SJCRH30 (cell line): ENCODE data around the gene FAM120C. TPM values are rescaled to one million over a fixed set of nuclear protein-coding genes. Genes with fewer than 3 reads are reported as not detected.

Experiments
- DNase-seq, 2 experiments: peaks; one replicate each; pipeline ENCODE4 v3.0.0-alpha.2; 2015 to 2020
- H3K27ac ChIP-seq: fragments of 250-450 bp; sonication (Bioruptor Pico); 2 replicates; pipeline ENCODE4 v1.5.1; 2020; ENCODE audit warnings: mild to moderate bottlenecking, moderate library complexity
- H3K27me3 ChIP-seq: fragments of 250-450 bp; sonication (Bioruptor Pico); 2 replicates; pipeline ENCODE4 v1.5.1; 2020; ENCODE audit warnings: mild to moderate bottlenecking, moderate library complexity
- H3K36me3 ChIP-seq: fragments of 250-450 bp; sonication (Bioruptor Pico); 2 replicates; pipeline ENCODE4 v1.5.1; 2020; ENCODE audit warnings: mild to moderate bottlenecking, moderate library complexity
- H3K4me1 ChIP-seq: fragments of 250-450 bp; sonication (Bioruptor Pico); 2 replicates; pipeline ENCODE4 v1.5.1; 2020; ENCODE audit warnings: mild to moderate bottlenecking, moderate library complexity
- H3K4me3 ChIP-seq: fragments of 250-450 bp; sonication (Bioruptor Pico); 2 replicates; pipeline ENCODE4 v1.5.1; 2020; ENCODE audit warnings: mild to moderate bottlenecking, moderate library complexity
- H3K9me3 ChIP-seq: fragments of 250-450 bp; sonication (Bioruptor Pico); replicated peaks from 2 replicates; pipeline ENCODE4 v1.5.1; 2020; ENCODE audit warnings: mild to moderate bottlenecking, moderate library complexity
- total RNA-seq: library from RNA; depleted of rRNA; stranded (reverse); fragments of >200 nt; shearing (Covaris generic); gene quantifications from 2 replicates; pipeline ENCODE4 v1.2.3, GENCODE V29; 2014

Gene FAM120C
- total RNA-seq, 1 experiment from 2014 or later: 4.2 TPM

DNA sequence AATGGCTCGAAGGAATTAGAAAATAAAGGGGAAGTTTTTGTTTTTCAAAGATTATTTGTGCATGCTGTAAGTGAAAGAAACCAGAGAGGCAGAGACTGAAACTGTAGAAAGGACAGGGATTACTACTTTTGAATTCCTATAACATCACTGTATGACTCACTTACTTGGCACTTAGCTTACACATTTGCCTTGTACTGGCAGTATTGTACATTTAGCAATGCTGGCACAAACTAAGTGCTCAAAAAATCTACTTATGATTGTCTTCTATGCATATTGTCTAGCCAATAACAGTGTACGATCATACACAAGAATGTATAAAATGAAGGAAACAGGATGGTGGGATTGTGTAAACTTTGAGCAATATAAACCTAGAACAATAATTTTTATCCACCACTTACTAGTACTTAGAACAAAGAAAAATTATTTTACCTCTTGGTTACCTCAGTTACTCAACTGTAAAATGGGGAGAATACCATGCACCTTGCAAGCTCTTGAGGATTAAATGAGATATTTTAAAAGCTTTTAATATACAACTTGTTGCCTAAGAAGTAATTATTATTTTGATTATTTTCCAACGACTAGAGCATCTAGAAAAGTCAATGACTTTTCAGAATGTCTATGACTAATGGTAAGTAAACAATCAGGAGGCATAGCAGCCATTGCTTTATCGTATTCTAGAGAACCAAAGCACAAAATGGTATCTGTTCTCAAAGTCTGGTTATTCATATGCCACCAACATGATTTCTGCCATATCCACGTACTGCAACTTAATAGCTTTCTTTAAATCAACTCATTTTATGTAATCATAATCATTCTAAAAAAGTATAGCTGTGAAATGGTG, 4.7 kb downstream of the FAM120C start:
- Histone ChIP-seq H3K36me3 (no peaks in the 10 kb centered on the region), H3K4me3 (no peak overlapping the region), H3K9me3 (no peaks in the 10 kb centered on the region), H3K4me1 (no peaks in the 10 kb centered on the region), H3K27ac (no peak overlapping the region), H3K27me3 (no peaks in the 10 kb centered on the region)
- peak in 1 of 2 experiments; percentile 11 for DNase-seq

DNA sequence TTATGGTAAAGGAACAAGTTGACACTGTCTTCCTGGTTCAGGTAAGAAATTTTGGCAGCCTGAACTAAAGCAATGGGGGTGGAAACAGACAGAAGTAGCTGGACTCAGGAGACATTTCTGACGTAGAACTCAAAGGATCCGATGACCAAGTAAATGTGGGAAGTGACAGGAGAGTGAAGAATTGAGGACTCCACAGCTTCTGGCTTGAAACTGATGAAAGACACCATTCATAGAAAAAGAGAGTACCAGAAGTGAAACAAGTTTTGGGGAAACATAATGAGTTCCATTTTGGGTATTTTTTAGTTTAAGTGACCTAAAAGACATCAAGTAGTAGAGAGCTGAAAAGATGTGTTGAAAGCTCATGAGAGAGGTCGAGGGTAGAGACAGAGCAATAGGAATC, 5.7 kb downstream of the FAM120C start:
- no peak overlapping the region for H3K27ac ChIP-seq
- DNase-seq: no peak

DNA sequence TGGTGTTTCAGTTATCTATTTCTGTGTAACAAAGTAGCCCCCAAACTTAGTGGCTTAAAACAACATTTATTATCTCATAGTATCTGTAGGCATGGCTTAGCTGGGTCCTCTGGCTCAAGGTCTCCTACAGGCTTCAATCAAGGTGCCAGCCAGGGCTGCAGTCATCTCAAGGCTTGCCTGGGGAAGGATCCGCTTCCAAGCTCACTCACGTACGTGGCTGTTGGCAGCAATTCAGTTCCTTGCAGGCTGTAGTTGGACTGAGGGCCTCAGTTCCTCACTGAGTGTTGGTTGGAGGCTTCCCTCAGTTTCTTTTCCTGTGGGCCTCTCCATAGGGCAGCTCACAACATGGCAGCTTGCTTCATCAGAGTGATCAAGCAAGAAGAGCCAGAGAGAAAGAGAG, 9.3 kb downstream of the FAM120C start:
- Histone ChIP-seq H3K4me1 (no peaks in the 10 kb centered on the region), H3K27me3 (no peaks in the 10 kb centered on the region), H3K27ac (no peak overlapping the region), H3K36me3 (no peaks in the 10 kb centered on the region), H3K4me3 (no peak overlapping the region), H3K9me3 (no peaks in the 10 kb centered on the region)
- DNase-seq: no peak

More for the DNA sequence above, 5.7 kb downstream of the FAM120C start:
- H3K27me3 ChIP-seq: no peaks in the 10 kb centered on the region
- H3K9me3 ChIP-seq: no peaks in the 10 kb centered on the region
- no peaks in the 10 kb centered on the region for H3K36me3 ChIP-seq
- no peak overlapping the region for H3K4me3 ChIP-seq
- H3K4me1 ChIP-seq: no peaks in the 10 kb centered on the region

DNA sequence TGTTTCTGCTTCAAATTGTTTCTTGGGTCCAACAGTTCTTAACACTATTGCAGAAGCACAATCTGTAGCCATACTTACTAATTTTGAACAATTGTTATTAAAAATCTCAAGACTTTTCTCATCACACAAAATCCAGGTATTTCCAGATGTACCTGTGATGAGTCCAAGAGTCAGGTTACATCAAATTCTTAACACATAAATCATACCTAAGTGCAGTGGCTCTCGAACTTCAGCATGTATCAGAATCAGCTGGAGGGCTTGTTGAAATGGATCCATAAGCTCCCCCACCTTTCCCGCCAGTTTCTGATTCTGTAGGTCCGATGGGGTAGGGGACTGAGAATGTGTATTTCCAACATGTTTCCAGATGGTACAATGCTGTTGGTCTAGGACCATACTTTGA, 10.6 kb downstream of the FAM120C start:
- Histone ChIP-seq H3K27me3 (no peaks in the 10 kb centered on the region), H3K9me3 (no peaks in the 10 kb centered on the region), H3K27ac (no peak overlapping the region), H3K4me1 (no peaks in the 10 kb centered on the region), H3K4me3 (no peak overlapping the region), H3K36me3 (no peaks in the 10 kb centered on the region)
- DNase-seq: no peak

DNA sequence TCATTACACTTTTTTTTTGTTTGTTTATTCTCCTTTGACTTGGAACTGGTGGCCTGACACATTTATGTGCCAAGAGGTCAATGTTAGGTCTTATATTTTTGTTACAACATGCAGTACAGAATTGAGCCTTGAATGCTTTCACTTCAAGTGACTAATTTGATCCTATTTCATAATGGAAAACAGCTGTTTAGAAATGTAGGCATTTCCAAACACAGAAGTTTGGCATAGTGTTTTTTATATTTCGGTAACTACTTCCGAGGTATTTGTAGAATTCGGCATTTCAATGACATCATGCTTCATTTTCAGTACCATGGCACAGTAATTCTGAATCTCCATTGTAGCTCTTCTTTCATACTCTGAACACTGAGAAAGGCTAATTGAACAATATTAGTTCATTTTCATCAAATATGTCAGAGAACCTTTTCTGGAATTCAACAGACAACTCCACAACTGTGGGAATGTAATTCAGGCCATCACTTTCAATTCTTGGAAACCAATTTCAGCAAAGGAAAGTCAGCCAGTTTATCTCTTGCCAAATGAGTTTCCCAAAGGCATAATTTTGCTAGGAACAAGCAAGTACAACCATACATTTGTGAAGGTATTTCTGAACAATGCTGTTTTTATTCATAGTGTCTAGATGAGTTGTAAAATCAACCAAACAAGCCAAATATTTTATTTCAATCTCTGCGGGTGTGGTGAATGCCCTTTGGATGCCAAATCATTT, 11.4 kb downstream of the FAM120C start:
- DNase-seq: no peak
- Histone ChIP-seq H3K36me3 (no peaks in the 10 kb centered on the region), H3K9me3 (no peaks in the 10 kb centered on the region), H3K4me3 (no peak overlapping the region), H3K4me1 (no peaks in the 10 kb centered on the region), H3K27ac (no peak overlapping the region), H3K27me3 (no peaks in the 10 kb centered on the region)

DNA sequence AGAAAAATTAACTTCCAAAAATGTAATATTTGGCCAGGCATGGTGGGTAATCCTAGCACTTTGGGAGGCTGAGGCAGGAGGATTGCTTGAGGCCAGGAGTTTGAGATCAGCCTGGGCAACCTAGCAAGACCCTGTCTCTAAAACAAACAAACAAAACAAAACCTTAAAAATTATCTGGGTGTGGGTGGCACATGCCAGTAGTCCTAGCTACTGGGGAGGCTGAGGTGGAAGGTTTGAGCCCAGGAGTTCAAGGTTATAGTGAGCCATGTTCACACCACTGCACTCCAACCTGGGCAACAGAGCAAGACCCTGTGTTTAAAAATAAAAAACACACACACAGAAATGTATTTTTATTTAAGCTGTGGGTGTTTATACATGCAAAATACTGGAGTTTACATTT, 12.0 kb downstream of the FAM120C start:
- no peak overlapping the region for H3K27ac ChIP-seq
- no peak overlapping the region for H3K4me3 ChIP-seq
- H3K4me1 ChIP-seq: no peaks in the 10 kb centered on the region
- H3K27me3 ChIP-seq: no peaks in the 10 kb centered on the region
- H3K36me3 ChIP-seq: no peaks in the 10 kb centered on the region
- H3K9me3 ChIP-seq: no peaks in the 10 kb centered on the region
- DNase-seq: no peak

DNA sequence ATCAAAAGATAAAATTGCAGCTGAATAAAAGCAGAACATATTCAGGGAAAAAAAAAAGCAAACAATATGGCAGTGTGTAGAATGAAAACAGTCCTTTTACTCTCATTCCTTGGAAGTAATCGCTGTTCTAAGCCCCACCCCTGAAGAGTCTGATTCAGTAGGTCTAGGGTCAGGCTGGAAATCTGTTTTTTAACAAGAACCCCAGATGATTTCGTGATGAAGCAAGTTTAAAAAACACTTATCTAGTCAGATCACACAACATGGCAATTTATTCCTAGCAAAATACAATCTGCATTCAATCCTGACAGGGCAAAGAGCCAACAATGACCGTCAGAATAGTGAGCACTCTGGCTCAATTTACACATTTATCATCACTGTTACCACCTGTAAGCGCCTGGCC, 16.1 kb downstream of the FAM120C start:
- H3K4me3 ChIP-seq: no peak overlapping the region
- no peaks in the 10 kb centered on the region for H3K9me3 ChIP-seq
- H3K4me1 ChIP-seq: no peaks in the 10 kb centered on the region
- H3K27me3 ChIP-seq: no peaks in the 10 kb centered on the region
- no peaks in the 10 kb centered on the region for H3K36me3 ChIP-seq
- DNase-seq: no peak
- no peak overlapping the region for H3K27ac ChIP-seq

DNA sequence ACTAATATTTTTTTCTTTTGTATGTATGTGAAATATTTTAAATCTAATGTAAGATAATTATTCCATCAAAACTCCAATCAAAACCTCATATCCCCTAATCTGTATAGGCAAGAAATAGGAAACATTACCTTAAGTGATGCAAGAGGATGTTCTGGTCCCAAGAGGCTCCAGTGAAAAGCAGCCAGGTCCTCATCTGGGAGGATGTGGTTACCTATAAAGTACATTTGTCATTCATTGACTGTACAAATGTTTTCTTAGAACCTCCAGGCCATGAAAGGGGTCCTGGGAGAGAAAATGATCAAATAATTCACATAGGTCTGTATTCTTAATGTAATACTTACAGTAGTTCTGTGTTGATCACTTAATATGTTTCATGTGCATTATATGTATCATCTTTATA, 25.5 kb downstream of the FAM120C start:
- Histone ChIP-seq H3K27me3 (no peaks in the 10 kb centered on the region), H3K4me1 (no peaks in the 10 kb centered on the region), H3K27ac (no peak overlapping the region), H3K4me3 (no peak overlapping the region), H3K9me3 (no peaks in the 10 kb centered on the region), H3K36me3 (no peaks in the 10 kb centered on the region)
- DNase-seq: no peak

DNA sequence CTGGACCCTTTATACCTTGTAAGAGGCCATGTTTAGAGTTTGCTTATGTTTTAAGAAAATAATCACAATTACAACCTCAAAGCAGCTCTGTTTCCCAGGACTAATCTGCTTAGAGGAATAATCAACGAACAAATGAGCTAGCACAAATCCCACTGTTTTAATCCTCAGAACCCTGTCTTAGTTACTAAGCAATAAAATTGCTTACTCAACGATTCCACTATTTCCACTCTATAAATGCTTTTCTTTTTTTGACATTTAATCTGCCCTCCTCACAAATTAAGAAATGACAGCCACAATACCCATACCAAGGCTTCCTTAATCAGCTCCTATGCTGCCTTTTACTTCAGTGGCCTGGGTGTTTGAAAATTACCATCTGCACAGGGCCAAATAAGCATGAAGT, 48.8 kb downstream of the FAM120C start:
- no peak overlapping the region for H3K27ac ChIP-seq
- no peaks in the 10 kb centered on the region for H3K36me3 ChIP-seq
- no peak overlapping the region for H3K4me3 ChIP-seq
- no peak for DNase-seq
- H3K9me3 ChIP-seq: no peaks in the 10 kb centered on the region
- H3K27me3 ChIP-seq: no peaks in the 10 kb centered on the region
- H3K4me1 ChIP-seq: no peaks in the 10 kb centered on the region

DNA sequence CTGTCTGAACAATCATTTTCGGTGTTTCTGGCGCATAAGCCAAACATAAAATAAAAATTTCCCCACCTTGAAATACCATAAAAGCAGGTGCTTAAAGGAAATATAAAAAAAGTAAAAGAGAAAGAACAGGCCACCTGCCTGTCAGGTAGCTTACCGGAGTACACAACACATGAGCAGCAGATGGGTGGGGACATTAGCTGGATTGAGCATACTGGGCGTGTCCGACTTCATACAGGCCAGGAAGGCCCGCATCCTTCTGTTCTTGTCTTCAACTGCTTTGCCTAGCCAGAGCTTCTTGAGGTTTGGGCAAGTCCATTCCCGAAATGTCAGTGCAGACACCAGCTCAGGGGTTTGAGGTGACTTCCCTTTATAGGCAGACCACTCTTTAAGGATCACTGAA, 66.7 kb downstream of the FAM120C start:
- Histone ChIP-seq H3K4me1 (no peaks in the 10 kb centered on the region), H3K36me3 (no peaks in the 10 kb centered on the region), H3K9me3 (no peaks in the 10 kb centered on the region), H3K27me3 (no peaks in the 10 kb centered on the region), H3K4me3 (no peak overlapping the region), H3K27ac (no peak overlapping the region)
- no peak for DNase-seq

DNA sequence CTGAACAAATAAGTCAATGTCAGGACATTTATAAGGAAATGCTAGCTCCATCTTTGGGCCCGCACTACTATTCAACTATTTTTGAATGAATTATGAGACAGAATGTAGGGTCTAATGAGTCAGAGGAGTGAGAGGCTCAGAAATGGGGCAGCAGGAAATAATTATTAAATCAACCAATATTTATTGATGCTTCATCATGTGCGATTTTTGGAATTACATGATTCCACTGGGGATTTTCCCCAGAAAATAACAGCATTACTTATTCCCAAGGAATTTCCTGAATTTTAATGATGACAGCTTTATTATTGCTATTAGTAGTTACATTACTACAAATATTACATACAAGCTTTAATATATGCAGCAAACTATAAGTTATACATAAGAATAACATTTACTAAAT, 89.5 kb downstream of the FAM120C start:
- Histone ChIP-seq H3K27me3 (no peaks in the 10 kb centered on the region), H3K4me1 (no peaks in the 10 kb centered on the region), H3K9me3 (no peaks in the 10 kb centered on the region), H3K36me3 (no peaks in the 10 kb centered on the region), H3K27ac (no peak overlapping the region), H3K4me3 (no peak overlapping the region)
- no peak for DNase-seq

DNA sequence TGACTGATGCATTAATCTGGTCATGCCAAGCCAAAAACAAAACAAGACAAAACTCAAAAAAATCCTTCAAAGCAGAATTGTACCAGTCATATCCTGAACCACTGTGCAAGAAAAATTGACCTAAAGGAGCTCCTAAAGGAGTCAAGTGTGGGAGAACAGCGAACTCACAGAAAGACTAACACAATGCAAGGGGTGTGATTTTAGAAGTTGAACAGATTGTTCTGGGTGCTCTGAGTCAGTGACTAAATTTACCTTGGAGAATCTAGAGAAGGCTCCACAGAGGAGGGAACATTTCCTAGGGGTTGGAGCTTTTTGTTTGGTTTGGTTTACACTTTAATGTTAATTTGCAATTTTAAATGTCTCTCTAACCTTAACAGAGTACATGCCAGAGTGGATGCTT, 89.9 kb downstream of the FAM120C start:
- H3K27ac ChIP-seq: no peak overlapping the region
- H3K4me3 ChIP-seq: no peak overlapping the region
- H3K9me3 ChIP-seq: no peaks in the 10 kb centered on the region
- no peaks in the 10 kb centered on the region for H3K4me1 ChIP-seq
- H3K36me3 ChIP-seq: no peaks in the 10 kb centered on the region
- no peaks in the 10 kb centered on the region for H3K27me3 ChIP-seq
- no peak for DNase-seq

DNA sequence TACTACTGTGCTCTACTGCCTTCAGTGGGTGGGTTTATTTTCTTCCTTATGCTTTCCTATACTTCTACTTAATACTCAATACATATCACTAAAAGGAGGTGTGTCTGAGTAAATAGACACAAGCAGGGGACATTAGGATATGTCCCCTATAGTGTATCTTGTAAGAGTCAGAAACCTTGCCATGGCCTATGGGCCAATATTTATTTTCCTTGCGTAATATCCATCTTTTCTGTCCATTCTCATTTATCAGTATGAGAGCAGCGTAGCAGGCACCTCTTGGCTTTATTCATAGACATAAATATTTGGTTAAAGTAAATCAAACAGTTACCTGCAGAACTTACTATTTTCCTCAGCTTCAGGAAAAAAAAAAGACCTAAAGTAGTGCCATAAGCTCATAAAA, 92.2 kb downstream of the FAM120C start:
- H3K36me3 ChIP-seq: no peaks in the 10 kb centered on the region
- H3K9me3 ChIP-seq: no peaks in the 10 kb centered on the region
- H3K27me3 ChIP-seq: no peaks in the 10 kb centered on the region
- H3K4me3 ChIP-seq: no peak overlapping the region
- no peaks in the 10 kb centered on the region for H3K4me1 ChIP-seq
- DNase-seq: no peak
- H3K27ac ChIP-seq: no peak overlapping the region

DNA sequence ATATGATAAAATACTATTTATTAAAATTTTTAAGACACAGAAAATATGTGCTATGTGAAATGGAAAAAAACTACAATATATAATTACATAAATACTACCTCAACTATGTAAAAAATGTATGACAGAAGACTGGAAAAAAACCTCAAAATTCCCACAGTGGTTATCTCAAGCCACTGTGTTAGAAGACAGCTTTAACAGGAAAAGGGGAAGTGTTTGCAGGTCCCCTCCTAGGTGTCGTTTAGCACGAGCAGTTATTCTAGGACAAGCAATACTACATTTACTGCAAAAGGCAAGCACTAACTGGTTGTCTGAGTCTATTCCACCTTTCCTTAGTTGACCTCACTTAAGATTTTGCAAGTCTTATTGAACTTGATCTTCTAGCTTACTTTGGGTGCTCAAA, 93.9 kb downstream of the FAM120C start:
- no peaks in the 10 kb centered on the region for H3K27me3 ChIP-seq
- no peaks in the 10 kb centered on the region for H3K4me1 ChIP-seq
- no peak overlapping the region for H3K27ac ChIP-seq
- no peaks in the 10 kb centered on the region for H3K36me3 ChIP-seq
- no peaks in the 10 kb centered on the region for H3K9me3 ChIP-seq
- H3K4me3 ChIP-seq: no peak overlapping the region
- no peak for DNase-seq

DNA sequence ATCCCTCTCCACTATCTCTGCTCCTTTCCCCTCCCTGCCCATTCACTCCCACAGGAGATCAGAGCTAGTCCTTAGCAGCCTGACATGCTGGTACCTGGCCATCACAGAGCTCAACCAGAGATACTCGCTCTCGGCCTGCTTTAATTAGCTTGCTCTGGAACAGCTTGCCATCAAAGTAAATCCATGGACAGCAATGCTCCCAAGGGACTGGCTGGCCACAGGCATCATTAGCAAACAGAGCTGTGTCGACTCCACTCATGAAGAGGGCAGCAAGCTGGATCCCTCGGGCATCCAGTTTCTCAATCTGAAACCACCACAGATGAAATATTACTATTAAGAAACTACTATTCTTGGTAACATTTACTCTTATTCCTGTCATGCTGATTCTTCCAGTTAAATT, 95.4 kb downstream of the FAM120C start:
- Histone ChIP-seq H3K36me3 (no peaks in the 10 kb centered on the region), H3K4me1 (no peaks in the 10 kb centered on the region), H3K9me3 (no peaks in the 10 kb centered on the region), H3K27ac (no peak overlapping the region), H3K4me3 (no peak overlapping the region), H3K27me3 (no peaks in the 10 kb centered on the region)
- no peak for DNase-seq

DNA sequence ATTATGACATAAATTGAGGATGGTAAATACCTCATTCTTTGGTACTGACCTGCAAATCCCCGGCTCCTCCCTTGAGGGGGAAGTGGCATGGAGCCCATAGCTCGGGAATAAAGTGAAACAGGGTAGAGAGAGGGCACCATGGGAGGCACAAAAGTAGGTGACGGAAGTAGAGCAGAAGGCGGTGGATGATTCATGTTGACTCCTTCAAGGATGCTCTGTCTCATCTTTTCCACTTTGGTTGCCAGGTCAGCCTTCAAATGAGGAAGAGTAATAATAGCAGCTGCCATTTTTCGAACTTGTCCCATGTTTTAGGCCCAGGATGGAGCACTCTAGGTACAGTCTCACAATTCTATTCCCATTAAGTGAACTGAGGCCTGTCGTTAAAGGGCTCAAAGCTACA, 97.4 kb downstream of the FAM120C start:
- no peaks in the 10 kb centered on the region for H3K27me3 ChIP-seq

More for the DNA sequence above, 97.4 kb downstream of the FAM120C start:
- Histone ChIP-seq H3K27ac (no peak overlapping the region), H3K9me3 (no peaks in the 10 kb centered on the region), H3K4me3 (no peak overlapping the region), H3K36me3 (no peaks in the 10 kb centered on the region), H3K4me1 (no peaks in the 10 kb centered on the region)
- no peak for DNase-seq
